Thyroid gland (tissue), 4 donors: Measurements from ENCODE around the gene STRIP2. TPM values are rescaled to one million over a fixed set of nuclear protein-coding genes. Genes with fewer than 3 reads are reported as not detected.

ENCODE experiments used
- DNase-seq, 2 donors: peaks; one replicate each; pipeline ENCODE4 v3.0.0-alpha.2; 2019
- H3K27ac ChIP-seq, 3 donors: fragments of 200-600 bp; sonication (generic); 1 replicate in 2 of 3; 2 replicates in 1 of 3; pipeline ENCODE4 v1.5.1; 2016 to 2019; ENCODE audit warnings: mild to moderate bottlenecking in 1 of 3, moderate library complexity in 1 of 3
- H3K27me3 ChIP-seq: fragments of 200-600 bp; sonication (generic); one replicate; pipeline ENCODE4 v1.5.1; 2019
- H3K36me3 ChIP-seq, 2 donors: fragments of 200-600 bp; sonication (generic); one replicate each; pipeline ENCODE4 v1.5.1; 2016 to 2019
- H3K4me1 ChIP-seq, 2 donors: fragments of 200-600 bp; sonication (generic); one replicate each; pipeline ENCODE4 v1.5.1; 2017 to 2019
- H3K4me3 ChIP-seq, 3 donors: fragments of 200-600 bp; sonication (generic); replicated peaks in 1 of 3; 1 replicate in 2 of 3; 2 replicates in 1 of 3; pipeline ENCODE4 v1.5.1; 2016; ENCODE audit warnings: mild to moderate bottlenecking in 1 of 3
- H3K9me3 ChIP-seq: fragments of 200-600 bp; sonication (generic); one replicate; pipeline ENCODE4 v1.5.1; 2017
- CTCF ChIP-seq, 6 experiments: fragments of 200-600 bp in 3 of 6; fragments of 450-650 bp in 3 of 6; sonication (generic) in 3 of 6; IDR thresholded peaks; one replicate each; pipeline ENCODE4 v1.5.1; 2016 to 2019; ENCODE audit warnings: antibody characterized with exemption in 6 of 6, mild to moderate bottlenecking in 2 of 6, inconsistent platforms in 1 of 6, moderate library complexity in 1 of 6
- POLR2A ChIP-seq, 2 donors: fragments of 450-650 bp; IDR thresholded peaks; one replicate each; pipeline ENCODE4 v1.6.1; 2017; ENCODE audit warnings: antibody characterized with exemption in 2 of 2, mild to moderate bottlenecking in 2 of 2, moderate library complexity in 1 of 2
- WGBS, 2 donors: methylation state at CpG; one replicate each; pipeline ENCODE4 v1.1.5; 2017; 5-methylcytosine and 5-hydroxymethylcytosine counted together
- intact Hi-C: fragments of 100-400 bp; cut with DNase I; formaldehyde crosslinking; loops from one replicate; pipeline ENCODE4 v1.15.1; 2023
- total RNA-seq, 4 donors: library from RNA; depleted of rRNA; stranded (reverse); fragments of >200 nt; gene quantifications; one replicate each; pipeline ENCODE4 v1.2.3, GENCODE V29; 2016

STRIP2 gene
- total RNA-seq, 4 donors from 2014 or later, result 0.22 to 0.94 (median 0.54) TPM

- WGBS, 2 donors, result 94 to 100% methylated on average over 1 of the region's 1 CpG
- Histone ChIP-seq H3K27me3 (no peaks in the 10 kb centered on the region), H3K27ac (no peak overlapping the region), H3K4me3 (no peak overlapping the region), H3K4me1 (peaks cover 4 to 5% of the 10 kb centered on the region in 2 donors), H3K9me3 (no peaks in the 10 kb centered on the region), H3K36me3 (no peaks in the 10 kb centered on the region)
- no peak for DNase-seq
- TF ChIP-seq CTCF (IDR thresholded peaks at IDR 0.05) (no peak), POLR2A (IDR thresholded peaks at IDR 0.05) (no peak)
- intact Hi-C loops, result no loop called here
Measured at GRCh38 chr7:129498021-129498420, 63.8 kb downstream of the STRIP2 start.

- no peaks in the 10 kb centered on the region for H3K36me3 ChIP-seq
- 87 to 88% methylated on average over 6 of the region's 6 CpGs for WGBS, 2 donors
- no peaks in the 10 kb centered on the region for H3K27me3 ChIP-seq
- no peak for DNase-seq
- peaks cover 4 to 5% of the 10 kb centered on the region in 2 donors for H3K4me1 ChIP-seq
- no peak overlapping the region for H3K4me3 ChIP-seq
- intact Hi-C loops, result no loop called here
- TF ChIP-seq POLR2A (IDR thresholded peaks at IDR 0.05) (no peak), CTCF (IDR thresholded peaks at IDR 0.05) (no peak)
- H3K9me3 ChIP-seq, result no peaks in the 10 kb centered on the region
- no peak overlapping the region for H3K27ac ChIP-seq
Measured at GRCh38 chr7:129499999-129500398, 65.8 kb downstream of the STRIP2 start.

GRCh38 chr7:129501760-129502707, 67.8 kb downstream of the STRIP2 start, which contains the start of gene SMKR1:
TSS of gene SMKR1 (plus strand) at chr7:129502531. CDS start at chr7:129502825, 294 bp downstream.
- peak within 1 kb of the TSS in 2 of 3 donors; percentile 25 to 46 for H3K4me3 ChIP-seq
- WGBS, 2 donors, result 12 to 24% methylated on average over 20 to 29 of the region's 89 CpGs
- TF ChIP-seq CTCF (IDR thresholded peaks at IDR 0.05), result no peak
- peak in 1 of 2 donors; percentile 49 for TF ChIP-seq POLR2A (IDR thresholded peaks at IDR 0.05)
- peaks cover 4 to 5% of the 10 kb centered on the region in 2 donors for H3K4me1 ChIP-seq
- no peaks in the 10 kb centered on the region for H3K9me3 ChIP-seq
- no peaks in the 10 kb centered on the region for H3K27me3 ChIP-seq
- no peak within 1 kb of the TSS for H3K27ac ChIP-seq
- intact Hi-C loops, result no loop called here
- DNase-seq, result peak; percentile 87
- no peaks in the 10 kb centered on the region for H3K36me3 ChIP-seq

- Histone ChIP-seq H3K9me3 (no peaks in the 10 kb centered on the region), H3K36me3 (no peaks in the 10 kb centered on the region), H3K4me1 (peaks cover 4 to 5% of the 10 kb centered on the region in 2 donors), H3K27ac (no peak overlapping the region), H3K27me3 (no peaks in the 10 kb centered on the region), H3K4me3 (peak overlapping the region in 2 of 3 donors; percentile 25 to 46)
- 56 to 61% methylated on average over 13 to 15 of the region's 58 CpGs for WGBS, 2 donors
- intact Hi-C loops, result no loop called here
- TF ChIP-seq CTCF (IDR thresholded peaks at IDR 0.05), result no peak
- no peak for TF ChIP-seq POLR2A (IDR thresholded peaks at IDR 0.05)
- no peak for DNase-seq
Measured at GRCh38 chr7:129502708-129503685, 68.8 kb downstream of the STRIP2 start.
